GM18909 (cell line): Measurements from ENCODE around the gene RSBN1.

ENCODE experiments used
- ATAC-seq: cut with Tn5 transposase; IDR thresholded peaks from one replicate; pipeline ENCODE4 v1.9.1; 2021; ENCODE audit warnings: mild to moderate bottlenecking; ENCODE audit not compliant: unreplicated experiment, poor library complexity

The RSBN1 gene

DNA sequence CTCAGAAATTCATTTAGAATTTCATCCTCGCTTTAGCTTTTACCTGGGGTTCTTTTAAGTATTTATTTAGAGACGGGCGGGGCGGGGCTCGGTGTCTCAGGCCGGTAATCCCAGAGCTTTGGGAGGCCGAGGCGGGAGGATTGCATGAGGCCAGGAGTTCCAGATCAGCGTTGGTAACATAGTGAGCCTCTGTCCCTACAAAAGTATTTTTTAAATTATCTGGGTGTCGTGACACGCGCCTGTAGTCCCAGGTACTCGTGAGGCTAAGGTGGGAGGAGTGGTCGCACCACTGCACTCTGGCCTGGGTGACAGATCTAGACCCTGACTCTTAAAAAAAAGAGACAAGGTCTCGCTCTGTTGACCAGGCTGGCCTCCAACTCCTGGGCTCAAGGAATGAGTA is 942 bp upstream of the RSBN1 start:
- ATAC-seq: no peak

DNA sequence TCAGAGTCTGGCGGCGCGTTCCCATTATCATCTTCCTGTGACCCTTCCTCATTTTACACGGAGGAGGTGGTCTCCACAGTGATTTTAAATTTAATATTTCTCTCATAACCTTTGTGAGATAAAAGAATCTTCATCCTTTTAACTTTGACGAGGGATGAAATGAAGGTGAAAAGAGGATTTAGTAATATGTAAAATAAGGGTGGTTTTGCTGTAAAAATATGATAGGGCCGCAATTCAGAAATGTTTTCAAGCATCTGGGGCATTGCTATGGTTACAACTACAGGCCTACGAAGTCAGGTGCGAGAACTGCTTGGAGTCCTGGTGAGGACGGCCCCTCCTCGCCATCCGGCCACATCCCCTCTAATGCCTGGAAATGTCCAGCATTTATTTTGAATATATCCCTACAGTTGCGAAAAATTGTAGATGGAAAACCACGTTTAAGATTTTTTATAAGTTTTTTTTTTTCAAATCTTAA is 422 bp upstream of the RSBN1 start:
- ATAC-seq: no peak

DNA sequence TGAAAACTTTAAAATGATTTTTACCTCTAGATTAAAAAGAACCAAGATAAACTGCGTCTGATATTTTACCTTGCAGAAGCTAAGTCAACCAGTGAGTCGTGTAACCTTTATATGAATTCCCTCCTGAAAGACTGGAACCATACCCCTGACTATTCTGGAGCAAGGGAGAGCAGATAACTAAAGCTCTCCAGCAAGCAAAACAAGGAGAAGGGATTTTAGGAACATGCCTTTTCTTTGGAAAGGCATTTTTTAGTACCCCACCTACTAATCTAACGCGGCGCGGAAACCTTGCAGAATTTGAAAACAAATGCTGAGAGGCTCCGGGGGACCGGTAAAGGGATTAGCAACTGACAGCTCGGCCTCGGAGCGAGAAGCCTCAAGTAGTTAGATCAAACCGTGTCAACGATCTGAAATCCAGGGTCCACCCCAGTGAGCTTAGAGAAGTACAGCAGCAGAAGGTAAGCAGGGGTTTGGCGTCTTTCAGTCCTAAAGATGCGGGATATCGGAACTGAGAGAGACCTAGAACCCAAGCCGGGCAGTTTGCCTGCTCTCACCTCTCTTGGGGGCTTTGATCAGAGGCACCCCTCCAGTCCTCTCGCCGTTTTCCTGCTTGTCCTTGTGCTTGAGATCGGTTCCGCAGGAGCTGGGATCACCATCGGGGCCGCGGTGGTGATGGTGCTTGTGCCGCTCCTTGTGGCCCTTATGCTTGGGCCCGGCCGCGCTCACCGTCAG is 954 bp downstream of the RSBN1 start:
- ATAC-seq: peak; percentile 30

DNA sequence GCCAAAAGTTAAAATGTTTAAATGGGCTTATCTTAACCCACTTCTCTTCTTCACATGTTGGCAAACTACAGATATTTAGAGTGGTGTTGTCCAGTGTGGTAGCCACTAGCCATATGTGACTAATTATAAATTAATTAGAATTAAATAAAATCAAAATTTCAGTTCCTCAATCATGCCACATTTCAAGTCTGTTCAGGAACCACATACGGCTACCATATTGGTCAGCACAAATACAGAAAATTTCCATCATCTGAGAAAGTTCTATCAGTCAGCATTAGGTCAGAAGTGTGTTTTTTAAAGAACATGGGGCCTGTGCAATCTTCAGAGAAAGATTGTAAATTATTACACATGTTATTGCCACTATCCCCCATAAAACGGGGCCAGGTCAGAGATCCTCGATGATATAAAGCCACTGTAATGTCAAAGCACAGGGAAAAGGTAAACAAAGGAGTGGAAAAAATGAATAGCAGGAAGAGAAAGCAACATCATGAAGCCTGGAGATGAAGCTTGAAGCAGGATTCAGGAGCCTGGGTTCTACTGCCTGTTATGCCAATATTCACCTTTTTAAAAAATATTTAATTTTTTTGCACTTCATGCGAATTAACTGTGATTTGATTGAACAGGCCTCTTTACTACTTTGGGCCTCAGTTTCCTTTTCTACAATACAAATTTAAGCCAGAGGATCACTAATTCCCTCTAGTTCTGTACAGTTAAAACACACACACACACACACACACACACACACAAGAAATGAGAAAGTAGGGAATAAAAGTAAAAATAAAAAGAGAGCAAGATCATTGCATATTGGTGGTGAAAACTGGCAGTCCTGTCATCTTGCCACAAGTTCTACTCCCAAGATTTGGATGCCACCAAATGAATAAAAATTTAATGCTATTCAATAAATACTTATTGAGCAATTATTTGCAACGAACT is 2.3 kb downstream of the RSBN1 start:
- no peak for ATAC-seq

DNA sequence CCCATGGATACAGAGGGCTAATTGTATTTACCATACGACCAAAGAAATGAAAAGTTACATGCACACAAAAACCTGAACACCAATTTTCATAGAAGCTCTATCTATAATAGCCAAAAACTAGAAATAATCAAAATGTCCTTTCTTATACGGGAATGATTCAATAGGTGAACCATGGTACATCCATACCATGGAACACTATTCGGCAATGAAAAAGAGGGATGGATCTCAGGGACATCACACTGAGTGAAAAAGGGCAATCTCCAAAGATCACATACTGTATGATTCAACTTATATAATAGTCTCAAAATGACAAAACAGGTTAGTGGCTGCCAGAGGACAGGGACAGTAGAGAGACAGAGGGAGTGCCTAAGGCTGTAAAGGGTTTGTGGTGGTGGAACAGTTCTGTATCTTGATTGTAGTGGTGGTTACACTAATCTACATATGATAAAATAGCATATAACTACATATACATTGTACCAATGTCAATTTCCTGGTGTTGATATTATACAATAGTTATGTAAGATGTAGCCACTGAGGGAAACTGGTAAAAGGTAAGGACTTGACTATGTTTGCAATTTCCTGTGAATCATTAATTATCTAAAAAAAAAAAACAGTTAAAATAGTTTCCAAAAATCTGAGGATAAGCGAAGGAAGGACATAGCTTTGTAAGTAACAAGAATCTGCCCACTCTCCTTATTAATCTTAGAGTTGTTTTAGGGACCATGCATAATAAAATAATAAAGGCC is 3.7 kb downstream of the RSBN1 start:
- no peak for ATAC-seq

DNA sequence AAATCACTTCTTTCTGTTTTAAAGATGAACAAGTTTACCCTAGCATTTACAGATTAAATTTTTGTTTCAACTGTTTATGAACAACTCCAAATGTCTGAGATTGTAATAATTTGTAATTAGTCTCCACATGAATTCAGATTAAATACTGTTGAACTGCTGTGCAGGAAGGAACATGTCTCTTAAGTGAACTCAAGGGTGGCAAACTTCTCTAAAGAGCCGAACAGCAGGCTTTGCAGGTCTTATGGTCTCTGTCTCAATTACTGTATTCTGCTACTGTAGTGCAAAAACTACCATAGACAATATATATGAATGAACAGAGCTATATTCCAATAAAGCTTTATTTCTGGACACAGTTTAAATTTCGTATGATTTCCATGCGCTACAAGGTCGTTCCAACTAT is 6.6 kb downstream of the RSBN1 start:
- no peak for ATAC-seq

DNA sequence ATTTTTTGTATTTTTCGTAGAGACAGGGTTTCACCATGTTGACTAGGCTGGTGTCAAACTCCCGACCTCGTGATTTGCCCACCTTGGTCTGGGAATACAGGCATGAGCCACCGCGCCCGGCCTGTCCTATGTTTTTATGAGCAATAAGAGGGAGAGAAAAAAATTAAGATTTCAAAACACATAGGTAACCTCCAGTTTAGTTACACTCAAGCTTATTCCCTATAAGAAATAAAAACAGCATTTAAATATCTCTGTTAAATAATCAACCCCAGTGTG is 7.1 kb downstream of the RSBN1 start:
- no peak for ATAC-seq

DNA sequence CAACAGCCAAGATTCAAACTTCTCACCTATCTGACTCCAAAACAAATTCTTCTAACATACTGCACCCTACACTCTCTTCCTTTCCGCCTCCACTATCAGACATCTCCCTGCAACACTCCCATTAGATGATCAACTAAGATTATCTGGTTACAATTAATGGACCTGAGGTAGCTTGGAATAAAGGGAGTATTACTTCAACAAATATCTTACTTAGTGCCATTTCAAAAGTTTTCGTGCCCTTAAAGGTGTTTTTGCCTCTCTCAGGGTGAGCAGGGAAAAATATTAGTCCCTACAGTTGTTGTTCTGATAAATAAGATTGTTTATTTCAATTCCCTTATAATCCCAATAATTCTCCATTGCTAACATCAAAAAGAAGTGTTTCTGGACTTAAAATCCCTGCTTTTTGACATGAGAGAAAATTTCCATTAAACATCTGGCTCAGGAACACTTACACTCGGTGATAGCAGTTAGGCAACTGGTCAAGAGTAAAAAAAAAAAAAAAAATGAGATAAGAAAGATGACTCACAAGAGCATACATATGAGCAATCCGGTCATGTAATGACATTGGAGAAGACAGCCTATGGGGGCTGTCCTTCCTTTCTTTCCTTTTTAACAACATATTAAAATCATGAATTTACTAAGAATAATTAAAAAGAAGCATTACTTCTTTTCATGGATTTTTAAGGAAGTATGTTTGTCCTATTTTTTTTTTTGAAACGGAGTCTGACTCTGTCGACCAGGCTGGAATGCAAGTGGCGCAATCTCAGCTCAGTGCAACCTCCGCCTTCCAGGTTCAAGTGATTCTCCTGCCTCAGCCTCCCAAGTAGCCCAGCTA is 7.6 kb downstream of the RSBN1 start:
- ATAC-seq: no peak

DNA sequence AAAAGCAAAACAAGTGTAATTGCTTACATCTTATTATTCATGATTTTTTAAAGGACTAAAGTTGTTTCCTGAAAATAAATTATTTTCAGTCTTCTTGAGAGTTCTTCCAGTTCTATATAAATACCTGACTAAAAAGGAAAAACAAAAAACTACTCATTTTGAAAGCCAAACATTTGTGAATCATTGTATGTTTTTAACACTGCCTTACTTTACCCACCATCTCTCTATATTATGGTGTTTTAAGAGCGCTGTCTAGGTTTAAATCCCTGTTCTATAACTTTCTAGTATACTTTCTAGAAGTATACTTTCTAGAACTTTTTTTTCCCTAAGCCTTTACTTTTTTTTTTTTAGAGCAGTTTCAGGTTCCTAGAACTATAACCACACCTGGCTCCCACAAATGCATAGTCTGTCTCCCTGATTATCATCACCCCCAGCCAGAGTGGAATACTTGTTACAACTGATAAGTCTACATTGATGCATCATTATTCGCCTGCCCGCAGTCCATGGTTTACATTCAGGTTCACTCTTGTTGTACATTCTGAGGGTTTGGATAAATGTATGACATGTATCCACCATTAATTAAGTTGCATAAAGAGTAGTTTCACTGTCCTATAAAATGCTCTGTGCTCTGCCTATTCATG is 9.8 kb downstream of the RSBN1 start:
- ATAC-seq: no peak

DNA sequence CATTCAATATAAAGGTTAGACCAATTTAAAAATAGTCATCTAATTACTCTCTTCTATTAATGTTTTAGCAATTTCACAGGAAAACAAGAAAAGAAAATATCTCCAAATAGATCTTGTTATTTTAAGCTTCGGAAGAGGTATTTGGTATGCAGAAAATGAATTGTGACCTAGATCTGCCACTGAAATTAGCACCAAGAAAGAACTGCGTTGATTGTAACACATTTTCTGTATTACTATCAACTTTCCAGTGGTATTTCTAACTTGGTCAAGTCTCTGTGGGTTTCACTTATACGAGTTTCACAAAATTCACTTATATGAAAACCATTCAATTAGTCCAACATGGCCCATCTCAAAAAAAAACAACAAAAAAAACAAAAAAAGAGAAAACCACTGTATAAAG is 11.8 kb downstream of the RSBN1 start:
- ATAC-seq: no peak

DNA sequence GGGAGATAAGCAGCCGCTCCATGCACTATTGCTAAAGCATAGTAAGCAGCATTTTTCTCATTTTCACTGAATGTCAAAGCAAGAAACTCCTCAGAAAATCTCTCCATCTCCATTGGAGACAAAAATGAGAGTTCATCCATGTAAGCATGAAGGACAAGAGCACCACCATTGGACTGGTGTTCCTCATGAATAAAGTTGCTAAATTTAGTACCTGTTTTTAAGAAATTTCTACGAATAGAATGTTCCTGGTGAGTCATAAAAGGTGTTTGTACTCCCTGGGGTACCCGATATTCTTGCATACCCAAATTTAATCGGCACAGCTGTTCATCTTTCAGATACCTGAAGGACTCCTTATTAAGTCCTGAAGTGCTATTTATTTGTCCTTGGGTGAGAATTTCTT is 14.8 kb downstream of the RSBN1 start:
- no peak for ATAC-seq

DNA sequence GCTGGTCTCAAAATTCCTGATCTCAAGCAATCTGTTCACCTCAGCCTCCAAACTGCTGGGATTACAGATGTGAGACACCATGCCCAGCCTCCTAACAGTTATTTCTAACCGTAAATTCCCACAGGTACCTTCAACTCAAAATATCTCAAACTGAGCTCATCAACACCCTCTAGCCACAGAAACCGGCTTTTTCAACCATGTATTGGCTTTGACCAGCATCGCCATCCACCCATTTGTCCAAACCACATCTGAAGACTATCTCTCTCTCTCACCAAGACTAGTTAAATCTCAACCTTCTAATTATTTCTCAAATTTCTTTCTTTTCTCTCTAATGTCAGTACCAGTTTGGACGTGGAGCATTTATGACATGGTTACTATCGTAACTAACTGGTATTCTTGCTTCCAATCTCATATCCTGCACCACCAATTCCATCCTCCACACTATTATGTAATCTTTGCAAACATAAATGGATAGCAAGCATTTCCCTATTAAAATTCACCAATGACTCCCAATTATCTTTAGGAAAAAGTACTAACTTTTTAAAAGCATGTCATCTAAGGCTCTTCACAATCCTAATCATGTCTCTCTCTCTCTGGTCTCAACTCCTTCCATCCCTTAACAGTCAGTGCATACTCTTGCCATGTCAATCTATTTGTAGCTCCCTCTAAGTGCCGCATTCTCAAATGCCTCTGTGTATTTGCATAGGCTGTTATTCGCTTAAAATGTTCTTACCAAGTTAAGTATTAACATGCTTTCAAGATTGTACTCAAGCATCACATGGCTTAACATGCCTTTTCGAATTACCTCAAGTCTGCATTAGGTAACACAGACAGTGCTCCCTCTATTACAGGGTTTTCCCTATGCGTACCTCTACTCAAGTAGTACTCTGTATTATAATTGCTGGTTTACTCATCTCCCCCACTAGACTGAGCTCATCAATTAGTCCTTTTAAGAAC is 18.1 kb downstream of the RSBN1 start:
- ATAC-seq: peak; percentile 81

DNA sequence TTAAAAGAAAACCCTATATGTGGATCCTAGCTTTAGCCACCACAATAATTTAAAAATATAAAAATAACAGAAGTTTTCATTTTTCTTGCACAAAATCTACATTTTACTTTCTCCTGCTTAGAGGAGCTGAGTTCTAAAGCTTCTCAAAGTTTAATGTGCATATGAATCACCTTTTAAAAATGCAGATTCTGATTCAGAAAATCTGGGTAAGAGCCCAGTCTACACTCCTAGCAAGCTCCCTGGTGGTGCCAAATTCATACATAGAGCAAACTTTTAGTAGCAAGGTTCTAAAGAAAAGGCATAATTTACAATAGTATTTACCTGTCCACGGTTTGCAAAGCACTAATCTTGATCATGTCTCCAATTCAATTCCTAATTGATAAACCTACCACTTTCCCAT is 19.3 kb downstream of the RSBN1 start:
- ATAC-seq: no peak

DNA sequence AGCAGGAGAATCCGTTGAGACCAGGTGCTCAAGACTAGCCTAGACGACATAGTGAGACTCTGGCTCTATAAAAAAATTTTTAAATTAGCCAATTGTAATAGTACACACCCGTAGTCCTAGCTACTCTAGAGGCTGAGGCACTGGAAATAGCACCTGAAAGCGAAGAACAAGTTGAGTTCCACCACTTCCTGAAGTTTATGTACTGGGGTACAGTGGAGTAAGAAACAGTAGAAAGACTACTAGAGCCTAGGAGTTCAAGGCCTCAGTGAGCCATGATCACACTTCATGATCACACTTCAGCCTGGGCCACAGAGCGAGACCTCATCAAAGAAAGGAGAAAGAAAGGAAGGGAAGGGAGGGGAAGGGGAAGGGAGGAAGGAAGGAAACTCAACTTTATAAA is 19.8 kb downstream of the RSBN1 start:
- peak; percentile 53 for ATAC-seq

DNA sequence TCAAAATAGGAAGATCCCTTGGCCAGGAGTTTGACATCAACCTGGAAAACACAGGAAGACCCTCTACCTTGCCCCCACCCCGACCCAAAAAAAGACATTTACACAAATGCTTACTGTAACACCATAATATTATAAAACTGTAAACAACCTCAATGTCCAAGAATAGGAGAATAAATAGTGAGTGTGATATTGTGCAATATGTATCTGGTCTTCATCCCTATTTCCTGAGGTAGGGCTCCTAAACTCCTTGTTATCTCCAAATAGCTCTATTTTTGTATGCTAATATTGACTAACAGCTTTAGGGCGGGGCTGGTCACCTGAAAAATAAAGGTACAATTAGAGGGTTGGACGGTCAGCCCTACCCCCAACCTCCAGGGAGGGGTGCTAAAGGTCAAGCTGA is 23.5 kb downstream of the RSBN1 start:
- no peak for ATAC-seq

DNA sequence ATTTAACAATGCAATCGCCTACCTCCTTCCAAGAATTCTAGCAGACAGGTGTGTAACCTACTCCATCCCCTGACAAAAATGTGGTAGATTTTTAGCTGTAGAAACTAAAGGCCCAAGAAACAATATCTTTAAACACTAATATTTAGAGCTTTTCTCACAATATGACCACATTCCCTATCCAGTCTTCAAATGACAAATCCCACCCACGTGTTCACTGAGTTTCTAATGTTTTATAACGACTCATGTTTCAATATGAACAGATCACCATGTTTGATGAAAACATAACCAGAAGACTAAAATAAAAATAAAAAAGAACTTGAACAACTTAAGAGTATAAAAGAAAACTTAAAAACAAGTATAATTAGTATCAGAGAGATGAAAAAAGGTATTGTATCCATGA is 24.6 kb downstream of the RSBN1 start:
- ATAC-seq: no peak

DNA sequence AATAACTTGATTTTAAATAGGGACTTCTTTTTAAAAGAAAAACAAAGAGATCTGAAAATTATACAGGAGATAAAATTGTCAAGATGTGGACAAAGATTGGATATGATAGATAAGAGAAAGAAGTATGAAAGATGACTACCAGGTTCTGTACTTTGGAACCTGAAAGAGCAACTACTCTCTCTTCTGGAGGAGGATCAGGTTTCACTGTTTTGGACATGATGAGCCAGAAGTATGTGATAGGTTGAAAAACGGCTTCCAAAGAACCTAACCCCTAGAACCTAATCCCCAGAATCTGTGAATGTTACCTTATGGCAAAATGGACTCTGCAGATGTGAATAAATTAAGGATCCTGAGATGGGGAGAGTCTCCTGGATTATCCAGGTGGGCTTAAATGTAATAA is 26.2 kb downstream of the RSBN1 start:
- no peak for ATAC-seq

DNA sequence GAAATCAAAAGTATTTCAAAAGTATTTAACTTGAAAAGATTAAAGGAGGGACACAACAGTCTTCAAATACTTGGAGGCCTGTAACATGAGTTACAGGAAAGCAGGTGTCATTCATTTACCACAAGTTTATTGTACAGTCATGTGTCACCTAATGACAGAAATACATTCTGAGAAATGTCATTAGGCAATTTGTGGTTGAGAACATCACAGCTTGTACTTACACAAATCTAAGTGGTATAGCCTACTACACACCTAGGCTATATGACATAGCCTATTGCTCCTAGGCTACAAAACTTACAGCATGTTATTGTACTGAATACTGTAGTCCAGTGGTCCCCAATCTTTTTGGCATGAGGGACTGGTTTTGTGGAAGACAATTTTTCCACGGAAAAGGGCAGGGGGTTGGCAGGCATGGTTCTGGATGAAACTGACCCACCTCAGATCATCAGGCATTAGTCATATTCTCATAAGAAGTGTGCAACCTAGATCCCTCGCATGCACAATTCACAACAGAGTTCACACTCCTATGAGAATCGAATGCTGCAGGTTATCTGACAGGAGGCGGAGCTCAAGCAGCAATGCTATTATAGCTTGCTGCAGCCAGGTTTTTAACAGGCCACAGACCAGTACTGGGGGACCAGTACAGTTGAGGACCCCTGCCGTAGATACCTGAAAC is 28.0 kb downstream of the RSBN1 start:
- peak; percentile 69 for ATAC-seq
